CMK (cell line): Measurements from ENCODE around the gene FAM200A.
"Not testable (repeated sequence)": the region's sequence is repeated elsewhere in the genome, so short reads cannot be mapped to it uniquely, and the experiment has no call there.

Source experiments
- DNase-seq: peaks from one replicate; pipeline ENCODE4 v3.0.0-alpha.2; 2010; ENCODE audit warnings: low read depth

FAM200A gene

GRCh38 chr7:99504281-99504602 is 47.7 kb downstream of the FAM200A start:
- peak; percentile 89 for DNase-seq

GRCh38 chr7:99501236-99501635 is 50.7 kb downstream of the FAM200A start:
- not testable (repeated sequence) for DNase-seq

GRCh38 chr7:99500637-99501009 is 51.3 kb downstream of the FAM200A start:
- no peak for DNase-seq

DNA sequence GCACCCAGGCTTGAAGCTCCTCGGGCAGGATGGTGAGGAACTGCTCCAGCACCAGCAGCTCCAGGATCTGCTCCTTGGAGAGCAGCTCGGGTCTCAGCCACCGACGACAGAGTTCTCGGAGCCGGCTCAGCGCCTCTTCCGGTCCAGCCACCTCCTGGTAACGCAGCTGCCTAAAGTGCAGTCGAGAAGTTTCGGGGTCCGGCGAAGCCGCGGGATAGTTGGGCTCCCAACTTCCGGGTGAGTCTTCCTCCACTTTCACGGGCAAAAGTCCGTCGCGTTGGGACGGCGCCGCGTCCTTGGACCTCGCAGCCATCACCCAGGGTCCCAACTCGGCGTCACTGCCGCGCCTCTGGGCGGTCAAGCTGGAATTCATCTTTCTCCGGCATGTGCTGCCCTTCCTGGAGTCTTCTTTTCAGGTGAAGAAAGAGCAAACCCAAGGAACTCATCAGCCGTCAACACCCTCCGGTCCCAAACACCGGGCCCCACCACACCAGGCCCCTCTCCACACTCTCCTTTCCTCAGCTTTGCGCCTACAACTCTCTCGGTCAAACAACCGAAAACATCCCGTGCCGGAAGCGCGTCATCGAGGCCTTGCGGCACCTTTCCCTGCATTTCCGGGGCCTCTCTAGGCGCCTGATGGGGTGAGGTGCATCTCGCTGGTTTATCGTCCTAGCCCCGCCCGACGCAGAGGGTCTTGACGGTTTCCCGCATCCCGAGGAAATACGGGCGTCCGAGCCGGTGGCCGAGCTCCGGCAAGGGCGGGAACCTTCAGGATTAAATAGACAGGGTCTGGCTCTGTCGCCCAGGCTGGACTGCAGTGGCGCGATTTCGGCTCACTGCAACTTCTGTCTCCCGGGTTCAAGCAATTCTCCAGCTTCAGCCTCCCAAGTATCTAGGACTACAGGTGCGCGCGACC is 51.9 kb downstream of the FAM200A start, which contains the start of gene ZNF394:
TSS of gene ZNF394 (minus strand) at position 561 of the 916 bp plus-strand sequence. CDS start at position 373, 188 bp downstream.
- DNase-seq = peak; percentile 84

GRCh38 chr7:99499371-99499720 is 52.6 kb downstream of the FAM200A start:
- DNase-seq = no peak

DNA sequence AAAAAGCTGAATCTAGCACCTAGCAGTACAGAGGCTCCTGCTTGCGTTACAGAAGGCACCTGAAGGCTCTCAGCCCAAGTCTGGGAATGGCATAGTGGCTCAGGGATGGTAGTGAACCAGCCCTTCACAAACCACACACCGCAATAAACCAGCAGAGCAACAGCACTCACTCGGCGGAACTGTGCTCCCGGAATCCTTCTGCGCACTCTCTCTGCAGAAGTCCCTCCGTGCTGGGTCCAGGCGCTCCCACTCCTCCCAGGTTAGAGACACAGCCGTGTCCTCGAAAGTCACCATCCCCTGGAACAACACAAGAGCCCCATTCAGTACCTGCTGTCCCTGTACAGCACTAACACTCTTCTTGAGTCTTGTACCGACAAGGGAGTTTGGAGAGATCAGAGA is 53.4 kb downstream of the FAM200A start:
- no peak for DNase-seq

- no peak for DNase-seq
These were observed 54.0 kb downstream of the FAM200A start for GRCh38 chr7:99497766-99498545.
